G401 (cell line): ENCODE results near the gene SAMD11. TPM values are rescaled to one million over a fixed set of nuclear protein-coding genes. Genes with fewer than 3 reads are reported as not detected.
"Not testable (repeated sequence)": the region's sequence is repeated elsewhere in the genome, so short reads cannot be mapped to it uniquely, and the experiment has no call there.

Experiments
- DNase-seq: peaks from one replicate; pipeline ENCODE4 v3.0.0-alpha.2; 2015; ENCODE audit warnings: low spot score
- in situ Hi-C: cut with HindIII; loops from 2 replicates; pipeline ENCODE4 v1.10.0; 2016; ENCODE audit warnings: low sequenced_read_pairs, mixed read lengths
- total RNA-seq: library from RNA; depleted of rRNA; stranded (reverse); fragments of >200 nt; shearing (Covaris generic); gene quantifications from 2 replicates; pipeline ENCODE4 v1.2.3, GENCODE V29; 2014; rRNA removed

Gene SAMD11
- total RNA-seq, 1 experiment from 2014 or later = 398 TPM

DNA sequence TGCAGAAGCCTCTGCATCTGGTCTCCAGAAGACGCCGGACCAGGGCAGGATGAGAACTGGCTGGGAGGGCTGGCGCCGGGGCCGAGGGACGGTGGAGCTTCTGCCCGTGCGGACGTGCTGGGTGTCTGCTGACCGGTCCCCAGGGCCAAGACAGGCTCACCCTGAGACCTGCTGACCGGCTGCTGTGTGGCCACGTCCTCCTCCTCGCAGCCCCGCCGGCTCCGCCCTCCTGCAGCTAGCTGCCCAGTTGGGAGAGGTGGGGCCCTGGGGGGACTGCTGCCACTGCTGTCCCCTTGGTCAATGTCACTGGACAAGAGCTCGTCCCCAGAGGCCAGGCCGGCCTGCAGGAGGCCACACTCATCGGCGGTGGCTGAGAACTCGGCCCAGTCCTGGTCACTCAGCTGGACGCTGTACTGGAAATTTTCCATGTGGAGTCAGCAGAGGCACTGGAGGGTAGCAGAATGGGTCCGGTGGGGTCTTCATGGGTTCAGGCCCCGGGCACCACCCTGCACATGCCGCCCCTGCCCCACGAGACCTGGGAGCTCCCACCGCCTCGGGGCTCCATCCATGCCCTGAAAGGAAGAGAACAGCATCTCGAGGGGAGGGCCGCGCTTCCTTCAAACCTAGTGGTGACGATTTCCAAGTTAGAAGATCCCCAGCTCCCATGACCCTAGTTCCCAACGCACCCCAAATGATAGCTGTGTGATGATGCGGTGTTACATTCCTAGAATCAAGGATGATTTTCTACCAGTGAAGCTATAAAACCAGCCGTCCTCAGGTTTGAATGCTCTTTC is 57.1 kb downstream of the SAMD11 start:
- in situ Hi-C loops = no loop called here
- DNase-seq = no peak

DNA sequence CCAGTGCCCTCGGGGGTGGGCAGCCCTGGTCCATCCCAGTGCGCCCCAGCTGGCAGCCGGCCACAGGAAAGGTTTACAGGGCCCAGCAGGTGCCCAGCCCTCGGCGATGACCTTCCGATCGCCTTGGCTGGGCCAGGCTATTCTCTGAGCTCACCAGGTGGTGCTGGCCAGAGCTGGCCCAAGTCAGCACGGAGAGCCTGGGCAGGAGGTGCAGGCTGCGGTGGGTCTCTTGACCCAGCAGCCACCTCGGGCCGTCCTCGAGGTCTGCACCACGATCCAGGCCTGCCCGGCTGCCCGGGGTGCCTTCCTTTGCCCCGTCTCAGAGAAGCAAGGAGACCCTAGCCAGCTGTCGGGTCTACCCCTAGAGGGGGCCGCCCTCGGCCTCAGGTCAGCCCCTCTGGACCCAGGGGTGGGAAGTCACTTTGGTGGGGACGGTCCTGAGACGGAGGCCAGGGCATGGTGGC is 57.8 kb downstream of the SAMD11 start:
- DNase-seq = no peak
- in situ Hi-C loops = no loop called here

DNA sequence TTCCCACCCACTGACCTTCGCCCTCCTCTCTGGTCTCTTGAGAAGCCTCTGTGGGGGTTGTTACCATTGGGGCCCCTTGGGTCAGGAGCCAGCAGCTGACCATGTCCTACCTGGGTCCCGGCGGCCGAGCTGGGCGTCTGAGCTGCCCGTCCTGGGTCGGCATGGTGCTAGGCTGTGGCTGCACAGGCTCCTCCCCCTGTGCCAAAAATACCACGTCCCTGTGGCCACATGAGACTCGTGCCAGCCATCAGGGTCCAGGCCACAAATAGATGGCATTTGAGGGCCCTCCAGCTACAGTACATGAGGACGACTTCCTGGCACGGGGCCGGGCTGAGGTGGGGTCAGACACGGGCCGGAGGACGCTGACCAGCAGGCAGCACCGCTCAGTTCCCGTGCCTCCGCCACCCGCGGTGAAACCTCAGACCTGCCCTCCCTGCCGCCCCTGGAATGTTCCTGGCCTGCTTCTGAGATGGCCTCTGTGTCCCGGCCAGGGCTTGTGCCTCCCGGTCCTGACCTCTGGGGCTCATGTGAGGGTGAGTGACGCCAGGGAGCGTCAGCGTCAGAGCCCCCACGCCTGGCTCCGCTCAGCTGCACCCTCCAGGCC is 58.3 kb downstream of the SAMD11 start, which contains the start of gene PERM1:
Gene PERM1 (minus strand): TSS at position 139 of the 604 bp plus-strand sequence. CDS start 1,064 bp downstream, outside the sequence.
- in situ Hi-C loops = no loop called here
- no peak for DNase-seq

DNA sequence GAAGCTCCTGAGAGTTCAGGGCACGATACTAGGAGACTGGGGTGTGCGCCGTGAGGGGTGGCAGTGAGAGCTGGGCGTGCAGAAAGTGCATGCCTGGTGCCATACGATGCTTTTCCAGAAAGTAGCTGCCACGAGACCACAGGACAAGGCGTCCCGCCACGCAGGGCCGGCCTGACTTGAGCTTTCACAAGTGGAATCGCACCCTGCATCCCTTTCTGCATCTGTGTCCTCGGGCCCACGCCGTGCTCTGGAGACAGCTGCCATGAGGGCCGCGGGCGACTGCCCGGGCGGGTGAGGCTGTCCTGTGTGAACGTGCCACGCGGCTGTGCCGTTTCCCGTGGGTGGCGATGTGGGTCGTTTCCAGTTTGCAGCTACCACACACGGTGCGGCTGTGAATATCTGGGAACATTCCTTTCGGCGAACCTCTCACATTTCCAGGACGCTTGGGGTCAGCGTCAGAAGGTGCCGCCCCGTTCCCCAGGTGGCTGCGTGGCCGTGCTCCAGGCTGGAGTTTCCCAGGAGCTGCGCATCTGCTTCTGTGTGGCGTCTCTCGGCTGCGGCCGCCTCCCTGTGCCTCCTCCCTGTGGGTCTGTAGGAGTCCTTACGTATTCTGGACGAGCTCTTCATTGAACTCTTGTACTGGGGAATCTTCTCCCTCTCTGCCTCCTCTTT is 59.2 kb downstream of the SAMD11 start:
- no peak for DNase-seq
- in situ Hi-C loops = no loop called here

DNA sequence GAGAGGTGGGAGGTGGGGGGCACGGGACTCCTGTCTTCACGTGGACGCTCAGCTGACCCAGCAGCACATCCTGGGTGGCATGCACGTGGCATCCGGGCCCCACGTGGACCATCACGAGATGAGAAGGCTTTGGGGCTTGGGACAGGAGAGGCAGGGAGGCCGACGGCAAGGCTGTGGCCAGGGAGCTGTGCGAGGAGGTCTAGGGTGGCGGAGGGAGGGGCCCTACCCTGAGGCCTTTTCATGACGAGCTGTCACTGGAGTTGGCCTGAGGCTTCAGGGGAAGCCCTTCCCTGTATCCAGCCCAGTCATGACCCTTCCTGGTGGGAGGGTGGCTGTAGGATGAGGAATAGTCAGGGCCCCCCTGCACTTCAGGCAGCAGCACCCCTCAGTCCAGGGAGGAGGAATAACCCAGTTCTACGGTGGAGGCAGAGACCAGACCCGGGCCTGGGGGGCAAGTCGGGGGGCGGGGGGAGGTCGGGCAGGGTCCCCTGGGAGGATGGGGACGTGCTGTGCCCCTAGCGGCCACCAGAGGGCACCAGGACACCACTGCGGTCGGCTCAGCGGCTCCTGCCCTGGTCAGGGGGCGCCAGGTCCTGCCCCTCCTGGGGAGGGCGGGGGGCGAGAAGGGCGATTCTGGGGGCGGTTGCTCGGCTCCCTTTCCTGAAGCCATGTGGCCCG is 60.2 kb downstream of the SAMD11 start:
- no peak for DNase-seq
- in situ Hi-C loops = no loop called here

DNA sequence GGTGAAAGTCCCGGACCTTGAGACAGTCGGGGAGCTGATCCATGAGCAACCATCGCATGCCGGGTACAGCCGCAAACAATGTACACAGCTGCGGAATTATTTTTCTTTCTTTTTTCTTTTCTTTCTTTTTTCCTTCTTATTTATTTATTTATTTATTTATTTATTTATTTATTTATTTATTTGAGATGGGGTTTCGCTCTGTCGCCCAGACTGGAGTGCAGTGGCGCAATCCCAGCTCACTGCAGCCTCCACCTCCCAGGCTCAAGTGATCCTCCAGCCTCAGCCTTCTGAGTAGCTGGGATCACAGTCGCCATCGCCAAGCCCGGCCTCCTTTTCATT is 60.7 kb downstream of the SAMD11 start:
- no peak for DNase-seq
- in situ Hi-C loops = no loop called here

DNA sequence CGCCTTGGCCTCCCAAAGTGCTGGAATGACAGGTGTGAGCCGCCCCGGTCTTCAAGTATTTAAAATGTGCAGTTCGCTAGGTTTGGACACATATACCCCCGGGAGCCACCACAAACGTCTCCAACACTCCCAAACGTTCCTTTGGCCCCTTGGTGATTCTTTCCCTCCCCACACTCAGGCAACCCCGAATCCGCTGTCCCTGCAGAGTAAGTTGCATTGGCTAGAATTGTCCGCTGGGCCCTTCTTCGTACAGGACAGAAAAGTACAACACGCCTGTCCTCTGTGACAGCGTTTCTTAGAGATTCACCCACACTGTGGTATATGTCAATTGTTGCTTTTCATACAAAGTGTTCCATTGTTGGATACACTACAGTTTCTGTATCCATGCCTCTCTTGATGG is 61.4 kb downstream of the SAMD11 start:
- DNase-seq = no peak
- in situ Hi-C loops = no loop called here

DNA sequence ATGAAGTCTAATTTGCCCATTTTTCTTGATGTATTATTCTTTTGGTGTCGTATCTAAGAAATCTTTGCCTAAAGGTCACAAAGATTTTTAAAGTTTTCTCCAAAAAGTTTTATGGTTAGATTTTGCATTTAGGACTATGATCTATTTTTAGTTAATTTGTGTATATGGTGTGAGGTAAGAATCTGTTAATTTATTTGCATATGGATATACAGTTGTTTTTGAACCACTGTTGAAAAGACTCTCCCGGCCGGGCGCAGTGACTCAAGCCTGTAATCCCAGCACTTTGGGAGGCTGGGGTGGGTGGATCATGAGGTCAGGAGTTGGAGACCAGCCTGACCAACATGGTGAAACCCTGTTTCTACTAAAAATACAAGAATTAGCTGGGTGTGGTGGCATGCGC is 64.3 kb downstream of the SAMD11 start:
- DNase-seq, in situ Hi-C loops: not testable (repeated sequence)

DNA sequence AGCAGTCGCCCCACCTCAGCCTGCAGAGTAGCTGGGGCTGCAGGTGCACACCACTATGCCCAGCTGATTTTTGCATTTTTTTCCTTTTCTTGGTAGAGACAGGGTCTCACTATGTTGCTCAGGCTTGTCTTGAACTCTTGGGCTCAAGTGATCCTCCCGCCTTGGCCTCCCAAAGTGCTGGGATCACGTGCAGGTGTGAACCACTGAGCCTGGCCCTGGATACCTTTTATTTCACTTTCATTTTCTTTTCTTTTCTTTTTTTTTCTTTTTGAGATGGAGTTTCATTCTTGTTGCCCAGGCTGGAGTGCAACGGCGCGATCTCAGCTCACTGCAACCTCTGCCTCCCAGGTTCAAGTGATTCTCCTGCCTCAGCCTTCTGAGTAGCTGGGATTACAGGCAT is 67.6 kb downstream of the SAMD11 start:
- DNase-seq, in situ Hi-C loops: not testable (repeated sequence)

DNA sequence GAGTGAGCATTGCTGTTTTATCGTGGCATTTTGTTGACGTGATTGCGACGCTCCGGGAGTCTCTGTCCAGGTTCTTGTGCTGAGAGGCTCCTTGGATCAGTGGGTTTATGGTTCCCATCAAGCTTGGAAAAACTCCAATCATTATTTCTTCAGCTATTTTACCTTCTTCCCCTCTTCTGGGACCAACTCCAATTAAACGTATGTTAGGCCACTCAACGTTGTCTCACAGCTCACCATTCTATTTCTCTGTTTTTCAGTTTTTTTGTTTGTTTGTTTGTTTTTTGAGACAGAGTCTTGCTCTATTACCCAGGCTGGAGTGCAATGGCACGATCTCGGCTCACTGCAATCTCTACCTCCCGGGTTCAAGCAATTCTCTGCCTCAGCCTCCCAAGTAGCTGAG is 68.2 kb downstream of the SAMD11 start:
- in situ Hi-C loops = no loop called here
- no peak for DNase-seq

DNA sequence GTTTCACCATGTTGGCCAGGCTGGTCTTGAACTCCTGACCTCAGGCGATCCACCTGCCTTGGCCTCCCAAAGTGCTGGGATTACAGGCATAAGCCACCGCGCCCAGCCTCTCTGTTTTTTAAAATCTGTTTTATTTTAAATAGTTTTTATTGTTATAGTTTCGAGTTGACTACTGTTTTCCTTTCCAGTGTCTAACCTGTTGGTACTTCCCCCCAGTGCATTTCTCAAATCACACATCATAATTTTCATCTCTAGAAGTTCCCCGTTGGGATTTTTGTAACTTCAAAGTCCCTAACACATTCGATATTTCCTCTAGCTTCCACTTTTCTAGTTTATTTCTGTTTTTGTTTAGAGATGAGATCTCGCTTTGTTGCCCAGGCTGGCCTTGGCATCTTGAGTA is 68.6 kb downstream of the SAMD11 start:
- in situ Hi-C loops = no loop called here

DNA sequence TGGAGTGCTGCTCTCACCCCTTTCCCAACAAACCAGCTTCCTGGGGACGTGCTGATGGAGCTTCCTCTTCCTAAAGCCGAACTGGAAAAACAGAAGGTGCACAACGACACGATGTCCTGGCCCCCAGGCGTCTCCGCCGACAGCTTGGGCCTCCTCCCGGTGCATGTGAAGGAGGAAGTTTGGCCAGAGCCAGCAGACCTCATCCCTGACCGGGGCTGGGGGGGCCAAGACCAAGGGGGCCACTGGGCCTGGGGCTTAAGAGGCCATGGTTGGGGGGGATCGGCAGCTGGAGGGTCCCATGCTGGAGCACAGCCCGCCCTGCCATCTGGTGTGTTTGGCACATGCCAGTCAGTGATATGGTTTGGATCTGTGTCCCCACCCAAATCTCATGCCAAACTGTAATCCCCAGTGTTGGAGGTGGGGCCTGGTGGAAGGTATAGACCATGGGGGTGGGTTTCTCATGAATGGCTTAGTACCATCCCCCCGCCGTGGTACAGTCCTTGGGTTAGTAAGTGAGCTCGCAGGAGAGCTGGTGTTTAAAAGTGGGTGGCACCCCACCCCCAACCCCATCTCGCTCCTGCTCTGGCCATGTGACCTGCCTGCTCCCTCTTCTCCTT is 69.8 kb downstream of the SAMD11 start:
- DNase-seq = no peak
- in situ Hi-C loops = no loop called here

More for the DNA sequence above, 68.6 kb downstream of the SAMD11 start:
- DNase-seq = no peak

Other genes starting within 250 kb of the SAMD11 start
- gene OR4F16, start 237.3 kb upstream of the SAMD11 start, total RNA-seq = 0.31 TPM in 1 of 2 replicates, not detected in the other
- 193 and 221 TPM in 2 replicates for gene NOC2L, start 35.3 kb downstream of the SAMD11 start, total RNA-seq
- 23.3 and 25.4 TPM in 2 replicates for gene KLHL17, start 36.7 kb downstream of the SAMD11 start, total RNA-seq
- gene PLEKHN1, start 42.6 kb downstream of the SAMD11 start, total RNA-seq = 4.3 and 5.5 TPM in 2 replicates
- gene PERM1, start 58.2 kb downstream of the SAMD11 start, total RNA-seq = 0.17 TPM in 1 of 2 replicates, not detected in the other
- gene HES4, start 76.2 kb downstream of the SAMD11 start, total RNA-seq = 27.5 and 66.5 TPM in 2 replicates
- 213 and 304 TPM in 2 replicates for gene ISG15, start 89.6 kb downstream of the SAMD11 start, total RNA-seq
- 103 and 106 TPM in 2 replicates for gene AGRN, start 96.2 kb downstream of the SAMD11 start, total RNA-seq
- gene RNF223, start 150.4 kb downstream of the SAMD11 start, total RNA-seq = 3.5 and 4.3 TPM in 2 replicates
- 11.9 and 17.1 TPM in 2 replicates for gene C1orf159, start 192.2 kb downstream of the SAMD11 start, total RNA-seq
- gene TTLL10, start 250.0 kb downstream of the SAMD11 start, total RNA-seq = not detected in 2 replicates